ENCODE measurements around the gene SHISA6.

Gene SHISA6

DNA sequence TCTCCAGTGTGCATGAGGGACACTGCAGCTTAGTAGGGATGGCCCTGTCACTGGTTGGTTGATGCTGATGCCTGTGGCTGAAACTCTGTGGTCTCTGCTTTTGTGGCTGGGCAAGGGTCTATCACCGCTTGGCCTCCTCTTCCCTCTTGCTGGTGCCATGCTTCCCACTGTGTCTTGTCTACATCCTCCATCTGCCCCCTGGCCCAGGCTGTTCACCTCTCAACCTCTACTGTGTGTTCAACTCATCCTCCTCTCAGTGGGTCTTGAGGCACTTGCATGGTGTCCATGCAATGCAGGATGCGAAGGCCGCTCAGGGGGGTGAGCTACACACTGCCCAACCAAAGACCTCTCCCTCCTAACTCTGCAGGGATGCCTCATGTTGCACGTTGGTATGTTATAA lies 19.8 kb upstream of the SHISA6 start:
- TF ChIP-seq, protein P1, sequence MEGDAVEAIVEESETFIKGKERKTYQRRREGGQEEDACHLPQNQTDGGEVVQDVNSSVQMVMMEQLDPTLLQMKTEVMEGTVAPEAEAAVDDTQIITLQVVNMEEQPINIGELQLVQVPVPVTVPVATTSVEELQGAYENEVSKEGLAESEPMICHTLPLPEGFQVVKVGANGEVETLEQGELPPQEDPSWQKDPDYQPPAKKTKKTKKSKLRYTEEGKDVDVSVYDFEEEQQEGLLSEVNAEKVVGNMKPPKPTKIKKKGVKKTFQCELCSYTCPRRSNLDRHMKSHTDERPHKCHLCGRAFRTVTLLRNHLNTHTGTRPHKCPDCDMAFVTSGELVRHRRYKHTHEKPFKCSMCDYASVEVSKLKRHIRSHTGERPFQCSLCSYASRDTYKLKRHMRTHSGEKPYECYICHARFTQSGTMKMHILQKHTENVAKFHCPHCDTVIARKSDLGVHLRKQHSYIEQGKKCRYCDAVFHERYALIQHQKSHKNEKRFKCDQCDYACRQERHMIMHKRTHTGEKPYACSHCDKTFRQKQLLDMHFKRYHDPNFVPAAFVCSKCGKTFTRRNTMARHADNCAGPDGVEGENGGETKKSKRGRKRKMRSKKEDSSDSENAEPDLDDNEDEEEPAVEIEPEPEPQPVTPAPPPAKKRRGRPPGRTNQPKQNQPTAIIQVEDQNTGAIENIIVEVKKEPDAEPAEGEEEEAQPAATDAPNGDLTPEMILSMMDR (IDR thresholded peaks at IDR 0.05; ENCODE audit: extremely low read depth, missing control alignments), result no peak
- no peak for DNase-seq (ENCODE audit: low spot score)

DNA sequence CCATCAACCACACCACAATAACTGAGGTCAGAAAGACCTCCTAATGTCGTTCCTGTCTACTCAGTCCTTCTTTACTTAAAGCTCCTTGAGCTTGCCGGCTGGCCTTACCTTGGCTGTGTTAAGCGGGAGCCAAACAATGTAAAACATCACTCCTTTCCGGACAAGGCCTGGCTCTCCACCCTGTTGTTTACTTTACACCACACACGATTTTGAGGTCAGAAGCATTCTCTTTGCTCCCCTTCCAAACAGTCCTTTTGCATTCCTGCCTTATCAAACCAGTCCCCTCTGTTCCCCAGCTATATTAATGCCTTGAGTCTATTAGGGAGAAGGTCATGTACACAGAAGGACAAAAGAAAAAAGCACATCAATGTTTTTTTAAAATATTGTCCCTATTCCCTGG lies 19.3 kb upstream of the SHISA6 start:
- DNase-seq (ENCODE audit: low spot score), result no peak
- TF ChIP-seq, protein P1 (IDR thresholded peaks at IDR 0.05; ENCODE audit: extremely low read depth, missing control alignments), result no peak

DNA sequence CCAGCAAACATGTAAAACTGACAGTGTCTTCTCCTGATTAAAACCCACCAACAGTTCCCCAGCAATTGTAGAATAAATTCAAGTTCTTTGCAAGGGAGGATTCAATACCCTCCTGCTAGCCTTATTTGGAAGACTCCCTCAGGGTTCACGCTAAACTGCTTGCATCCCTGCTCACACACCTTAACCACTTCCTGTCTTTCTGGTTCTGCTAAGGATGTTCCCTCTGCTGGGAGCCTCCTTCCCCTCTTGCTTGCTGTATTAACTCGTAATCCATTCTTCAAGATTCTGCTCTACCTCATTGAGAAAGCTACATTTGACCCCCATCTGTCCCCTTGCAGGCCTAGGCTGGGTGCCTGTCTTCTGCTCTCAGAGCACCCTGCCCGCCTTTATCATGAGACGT lies 2.3 kb upstream of the SHISA6 start:
- DNase-seq (ENCODE audit: low spot score), result no peak
- TF ChIP-seq, protein P1 (IDR thresholded peaks at IDR 0.05; ENCODE audit: extremely low read depth, missing control alignments), result no peak

DNA sequence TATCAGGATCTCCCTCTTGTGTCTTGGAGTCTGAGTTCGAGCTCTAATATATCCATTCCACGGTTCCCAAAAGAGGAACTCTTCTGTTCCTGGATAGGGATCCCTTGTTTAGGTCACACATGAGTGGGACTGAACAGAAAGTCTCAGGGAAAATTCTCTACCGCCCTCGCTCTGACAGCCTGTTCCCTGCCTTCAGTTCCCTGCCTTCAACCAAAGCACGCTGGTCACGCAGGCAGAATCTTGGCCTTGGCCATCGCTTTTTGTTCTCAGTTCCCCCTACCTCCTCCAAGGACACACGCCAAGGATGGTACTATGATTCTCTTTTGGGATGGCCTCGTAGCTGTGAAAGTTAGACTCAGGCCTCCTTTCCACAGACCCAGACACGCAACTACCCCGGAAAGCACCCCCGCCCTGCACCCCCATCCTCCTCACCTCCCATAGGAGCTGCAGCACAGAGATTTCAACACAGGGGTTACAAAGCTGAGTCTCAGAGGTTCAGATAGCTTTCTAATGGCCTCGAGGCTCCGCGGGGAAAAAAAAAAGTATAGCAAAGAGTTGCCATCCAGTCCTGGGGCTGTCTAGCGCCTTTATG lies 1.5 kb upstream of the SHISA6 start:
- TF ChIP-seq, protein P1 (IDR thresholded peaks at IDR 0.05; ENCODE audit: extremely low read depth, missing control alignments), result no peak
- DNase-seq (ENCODE audit: low spot score), result no peak

DNA sequence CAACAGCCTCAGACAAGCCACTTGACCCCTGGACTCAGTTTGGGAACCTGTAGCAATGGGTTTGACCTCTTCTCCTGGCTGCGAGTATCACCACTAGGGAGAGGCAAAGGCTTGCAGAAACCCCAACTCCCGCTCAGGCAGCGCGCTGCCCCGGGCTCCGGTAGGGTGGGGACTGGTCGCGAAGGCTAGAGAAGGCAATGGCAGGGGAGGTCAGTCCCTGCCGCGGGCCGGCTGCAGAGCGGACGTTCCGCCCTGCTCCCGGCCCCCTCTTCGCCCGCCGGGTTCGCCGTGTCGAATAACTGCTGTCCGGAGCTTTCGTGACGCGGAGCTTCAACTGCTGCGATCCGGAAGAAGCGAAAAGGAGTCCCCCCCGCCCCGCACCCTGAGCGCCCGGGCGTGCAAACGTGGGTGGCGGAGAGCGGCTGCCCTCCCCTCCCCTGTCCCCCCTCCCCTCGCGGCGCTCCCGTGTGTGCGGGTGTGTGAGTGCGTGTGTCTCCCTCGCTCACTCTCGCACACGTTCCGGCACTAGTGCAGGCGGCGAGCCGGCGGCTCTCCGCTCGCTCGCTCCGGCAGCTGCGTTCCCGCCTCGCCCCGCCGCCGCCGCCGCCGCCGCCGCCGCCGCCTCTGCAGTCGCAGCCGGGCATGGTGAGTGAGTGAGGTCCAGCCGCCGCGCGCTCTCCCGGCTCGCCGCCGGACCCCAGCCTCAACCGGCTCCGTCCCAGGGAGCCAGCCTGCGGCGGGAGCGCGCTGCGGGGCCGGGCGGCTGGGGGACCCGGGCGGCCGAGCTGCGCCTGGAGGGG lies 772 bp upstream of the SHISA6 start:
- TF ChIP-seq, protein P1 (IDR thresholded peaks at IDR 0.05; ENCODE audit: extremely low read depth, missing control alignments), result no peak
- DNase-seq (ENCODE audit: low spot score), result no peak

DNA sequence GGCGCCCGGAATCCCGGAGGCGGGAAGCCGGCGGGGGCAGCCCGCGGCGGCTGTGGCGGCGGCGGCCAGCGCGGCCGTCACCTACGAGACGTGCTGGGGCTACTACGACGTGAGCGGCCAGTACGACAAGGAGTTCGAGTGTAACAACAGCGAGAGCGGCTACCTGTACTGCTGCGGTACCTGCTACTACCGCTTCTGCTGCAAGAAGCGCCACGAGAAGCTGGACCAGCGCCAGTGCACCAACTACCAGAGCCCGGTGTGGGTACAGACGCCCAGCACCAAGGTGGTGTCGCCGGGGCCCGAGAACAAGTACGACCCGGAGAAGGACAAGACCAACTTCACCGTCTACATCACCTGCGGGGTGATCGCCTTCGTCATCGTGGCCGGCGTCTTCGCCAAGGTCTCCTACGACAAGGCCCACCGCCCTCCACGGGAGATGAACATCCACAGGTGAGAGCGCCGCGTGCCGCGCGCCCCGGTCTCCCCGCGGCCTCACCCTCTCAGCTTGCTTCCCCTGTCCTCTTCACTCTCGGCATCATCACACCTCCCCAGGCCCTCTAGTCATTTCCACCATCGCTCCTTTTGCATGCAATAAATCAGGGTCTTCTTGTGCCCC lies 706 bp downstream of the SHISA6 start:
- TF ChIP-seq, protein P1 (IDR thresholded peaks at IDR 0.05; ENCODE audit: extremely low read depth, missing control alignments), result no peak
- DNase-seq (ENCODE audit: low spot score), result no peak

DNA sequence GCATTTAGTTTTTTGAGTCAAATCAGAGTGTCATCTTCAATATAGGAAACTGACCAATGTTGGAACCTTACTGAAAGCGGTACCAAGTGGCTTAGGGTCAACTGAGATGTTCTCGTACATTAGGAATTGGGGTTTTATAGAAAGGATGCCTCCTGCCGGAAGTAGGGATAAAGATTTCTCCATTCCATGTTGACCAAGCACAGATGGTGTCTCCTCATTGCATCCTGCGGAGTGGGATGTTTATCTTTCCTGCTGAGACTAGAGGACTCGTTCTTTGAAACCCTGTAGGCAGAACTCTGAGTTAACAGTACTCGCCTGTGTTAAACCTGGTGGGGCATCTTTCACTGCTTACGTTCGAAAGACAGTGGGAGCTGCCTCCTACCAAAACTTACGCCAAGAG lies 1.4 kb downstream of the SHISA6 start:
- DNase-seq (ENCODE audit: low spot score), result no peak
- TF ChIP-seq, protein P1 (IDR thresholded peaks at IDR 0.05; ENCODE audit: extremely low read depth, missing control alignments), result no peak

All from GM20000 (cell line).